ENCODE results near the gene ZBTB48.

GRCh38 chr1:6531996-6532395, 47.8 kb upstream of the ZBTB48 start:
- no peak for TF ChIP-seq CTCF (IDR thresholded peaks at IDR 0.05; ENCODE audit: low read depth, low read length, missing input control)
- no peak for TF ChIP-seq SP1 (IDR thresholded peaks at IDR 0.05)
- TF ChIP-seq, protein P1, sequence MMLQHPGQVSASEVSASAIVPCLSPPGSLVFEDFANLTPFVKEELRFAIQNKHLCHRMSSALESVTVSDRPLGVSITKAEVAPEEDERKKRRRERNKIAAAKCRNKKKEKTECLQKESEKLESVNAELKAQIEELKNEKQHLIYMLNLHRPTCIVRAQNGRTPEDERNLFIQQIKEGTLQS (IDR thresholded peaks at IDR 0.05) = no peak
- TF ChIP-seq GABPA (IDR thresholded peaks at IDR 0.05 in 1 of 2, conservative IDR thresholded peaks at IDR 0.05 in 1 of 2) = no peak
- no peak for TF ChIP-seq RAD21 (IDR thresholded peaks at IDR 0.05)
- no peak for TF ChIP-seq ZBTB33 (IDR thresholded peaks at IDR 0.05)
- no peak for TF ChIP-seq RXRA (IDR thresholded peaks at IDR 0.05)
